Amniotic epithelial cell (primary cell): ENCODE results near the gene HSD11B1L.
A peak's percentile ranks its signal among the peaks of the same experiment; 100 is the strongest.
"Not testable (repeated sequence)": the region's sequence is repeated elsewhere in the genome, so short reads cannot be mapped to it uniquely, and the experiment has no call there.

Source experiments
- DNase-seq: peaks from one replicate; pipeline ENCODE4 v3.0.0-alpha.2; 2010; ENCODE audit warnings: low read depth

The HSD11B1L gene

DNA sequence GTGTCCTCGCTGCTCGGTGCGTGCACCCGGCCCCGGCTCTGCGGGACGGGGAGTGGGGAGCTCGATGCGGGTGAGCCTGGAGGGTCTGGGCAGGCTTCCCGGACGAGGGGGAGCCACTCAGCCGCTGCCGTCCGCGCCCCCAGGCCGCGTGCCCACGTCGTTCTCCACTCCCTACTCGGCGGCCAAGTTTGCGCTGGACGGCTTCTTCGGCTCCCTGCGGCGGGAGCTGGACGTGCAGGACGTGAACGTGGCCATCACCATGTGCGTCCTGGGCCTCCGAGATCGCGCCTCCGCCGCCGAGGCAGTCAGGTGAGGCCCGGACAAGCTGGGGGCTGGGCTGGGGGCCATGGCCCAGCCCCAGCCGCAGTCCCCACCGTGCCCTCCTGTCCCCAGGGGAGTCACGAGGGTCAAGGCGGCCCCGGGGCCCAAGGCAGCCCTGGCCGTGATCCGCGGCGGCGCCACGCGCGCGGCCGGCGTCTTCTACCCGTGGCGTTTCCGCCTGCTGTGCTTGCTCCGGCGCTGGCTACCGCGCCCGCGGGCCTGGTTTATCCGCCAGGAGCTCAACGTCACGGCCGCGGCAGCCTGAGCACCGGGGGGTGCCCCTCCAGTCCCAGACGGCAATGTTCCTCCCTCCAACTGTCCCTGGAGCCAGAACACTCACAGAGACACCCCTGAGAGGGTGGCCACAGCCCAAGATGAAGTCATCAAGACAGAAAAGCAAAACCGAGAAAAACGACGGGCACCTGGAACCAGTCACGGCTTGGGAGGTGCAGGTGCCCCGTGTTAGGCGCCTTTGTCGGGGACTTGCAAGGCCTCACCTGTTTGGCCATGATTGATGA is 6.8 kb downstream of the HSD11B1L start:
- no peak for DNase-seq

DNA sequence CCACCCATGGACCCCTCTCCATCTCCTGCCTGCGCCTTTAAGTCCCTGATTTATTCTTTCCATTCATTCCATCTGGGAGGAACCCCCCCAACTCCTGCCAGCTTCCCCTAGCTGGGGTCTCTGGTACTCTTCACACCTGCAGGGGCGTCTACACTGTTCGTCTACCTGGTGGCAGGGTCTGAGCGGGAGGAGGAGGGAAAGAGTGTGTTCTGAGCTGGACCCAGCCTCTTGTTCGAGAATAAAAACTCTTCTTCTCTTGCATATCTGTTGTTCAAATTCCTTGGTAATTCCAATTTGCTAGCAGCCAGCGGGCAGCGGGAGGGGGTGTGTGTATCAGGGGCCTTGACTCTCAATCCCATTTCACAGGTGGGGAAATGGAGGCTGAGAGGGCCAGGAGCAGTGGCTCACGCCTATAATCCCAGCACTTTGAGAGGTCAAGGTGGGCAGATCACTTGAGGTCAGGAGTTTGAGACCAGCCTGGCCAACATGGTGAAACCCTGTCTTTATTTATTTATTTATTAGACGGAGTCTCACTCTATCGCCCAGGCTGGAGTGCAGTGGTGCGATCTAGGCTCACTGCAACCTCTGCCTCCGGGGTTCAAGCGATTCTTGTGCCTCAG is 7.5 kb downstream of the HSD11B1L start:
- not testable (repeated sequence) for DNase-seq

DNA sequence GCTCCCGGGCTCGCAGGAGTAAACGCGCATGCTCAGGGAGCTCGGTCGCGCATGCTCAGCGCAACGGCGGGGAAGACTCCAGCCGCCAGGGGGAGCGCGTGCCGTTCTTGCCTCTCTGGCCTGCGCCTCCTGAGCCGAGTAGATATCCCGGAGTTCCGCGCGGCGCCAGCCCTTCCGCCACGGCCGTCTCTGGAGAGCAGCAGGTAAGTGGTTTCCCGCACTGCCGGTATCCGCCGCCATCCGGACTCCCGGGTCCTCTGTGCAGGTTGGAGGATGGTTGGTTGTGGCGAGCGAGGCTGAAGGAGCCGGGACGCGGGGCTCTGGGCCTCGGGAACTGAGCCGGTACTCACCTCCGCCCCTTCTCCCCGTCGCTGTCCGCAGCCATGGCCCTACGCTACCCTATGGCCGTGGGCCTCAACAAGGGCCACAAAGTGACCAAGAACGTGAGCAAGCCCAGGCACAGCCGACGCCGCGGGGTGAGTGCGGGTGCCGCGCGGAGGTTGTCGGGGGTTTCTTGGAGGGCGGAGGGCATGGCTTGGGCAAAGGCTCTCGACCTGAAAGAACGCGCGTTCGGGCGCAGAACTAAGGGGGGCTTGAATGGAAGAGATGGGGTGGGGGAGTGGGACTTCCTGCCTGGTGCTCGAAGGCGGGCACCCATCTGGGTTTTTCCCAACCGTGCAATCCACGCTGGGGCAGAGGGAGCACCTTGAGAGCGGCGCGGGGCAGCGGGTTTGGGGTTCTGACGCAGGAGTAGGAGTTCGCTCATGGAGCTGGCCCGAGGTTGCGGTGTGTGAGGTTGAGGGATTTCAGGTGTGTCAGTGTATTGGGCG is 9.5 kb downstream of the HSD11B1L start, which contains the start of gene RPL36:
RPL36 (plus strand) TSS at position 171 of the 830 bp plus-strand sequence; CDS start at position 384, 213 bp downstream.
- DNase-seq = peak; percentile 91

DNA sequence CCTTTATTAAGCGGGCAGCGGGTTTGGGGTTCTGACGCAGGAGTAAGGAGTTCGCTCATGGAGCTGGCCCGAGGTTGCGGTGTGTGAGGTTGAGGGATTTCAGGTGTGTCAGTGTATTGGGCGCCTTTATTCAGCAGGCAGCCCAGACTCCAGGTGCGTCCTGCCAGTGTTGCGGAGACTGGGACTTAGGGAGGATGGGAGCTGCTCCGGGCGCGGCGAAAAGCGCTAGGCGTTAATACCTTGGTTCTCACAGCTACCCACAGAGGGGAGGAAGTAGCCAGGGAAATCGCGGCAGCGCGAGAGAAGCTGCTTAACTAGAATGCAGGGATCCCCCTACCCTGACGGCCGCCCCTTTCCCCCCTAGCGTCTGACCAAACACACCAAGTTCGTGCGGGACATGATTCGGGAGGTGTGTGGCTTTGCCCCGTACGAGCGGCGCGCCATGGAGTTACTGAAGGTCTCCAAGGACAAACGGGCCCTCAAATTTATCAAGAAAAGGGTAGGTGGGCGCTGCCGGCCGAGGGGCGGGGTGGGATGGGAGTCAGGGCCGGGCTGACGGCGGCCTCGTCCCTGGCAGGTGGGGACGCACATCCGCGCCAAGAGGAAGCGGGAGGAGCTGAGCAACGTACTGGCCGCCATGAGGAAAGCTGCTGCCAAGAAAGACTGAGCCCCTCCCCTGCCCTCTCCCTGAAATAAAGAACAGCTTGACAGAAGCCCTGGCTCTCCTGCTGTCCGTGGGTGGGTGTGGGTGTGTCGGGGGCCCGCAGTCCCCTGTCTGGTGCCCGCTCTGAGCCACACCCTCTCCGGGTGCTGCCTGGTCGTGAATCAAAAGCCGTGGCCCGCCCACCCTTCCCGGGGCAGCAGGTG is 10.4 kb downstream of the HSD11B1L start:
- DNase-seq = peak; percentile 48

GRCh38 chr19:5691822-5692722 is 11.2 kb downstream of the HSD11B1L start:
- DNase-seq = peak; percentile 51

DNA sequence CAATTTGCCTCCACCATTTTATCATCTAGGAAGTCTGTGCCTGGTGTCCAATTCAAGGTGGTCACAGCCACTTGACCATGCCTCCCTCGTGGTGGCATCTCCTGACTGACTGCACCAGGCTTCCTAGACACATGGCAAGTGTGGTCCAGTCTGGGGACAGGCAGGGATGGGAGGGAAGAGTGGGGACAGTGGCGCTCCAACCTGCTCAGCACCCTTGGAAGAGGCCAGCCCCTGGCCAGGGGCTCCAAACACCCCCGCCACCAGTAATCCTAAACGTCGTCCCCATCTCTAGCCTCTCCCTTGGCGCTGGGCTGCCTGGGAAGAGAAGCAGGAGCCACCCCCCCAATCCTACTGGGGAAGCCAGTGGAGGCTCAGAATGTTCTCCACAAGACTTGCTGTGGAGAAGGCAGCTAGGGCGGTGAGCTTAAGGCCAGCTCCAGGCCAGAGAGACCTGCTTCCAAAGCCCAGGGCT is 11.9 kb downstream of the HSD11B1L start:
- no peak for DNase-seq

DNA sequence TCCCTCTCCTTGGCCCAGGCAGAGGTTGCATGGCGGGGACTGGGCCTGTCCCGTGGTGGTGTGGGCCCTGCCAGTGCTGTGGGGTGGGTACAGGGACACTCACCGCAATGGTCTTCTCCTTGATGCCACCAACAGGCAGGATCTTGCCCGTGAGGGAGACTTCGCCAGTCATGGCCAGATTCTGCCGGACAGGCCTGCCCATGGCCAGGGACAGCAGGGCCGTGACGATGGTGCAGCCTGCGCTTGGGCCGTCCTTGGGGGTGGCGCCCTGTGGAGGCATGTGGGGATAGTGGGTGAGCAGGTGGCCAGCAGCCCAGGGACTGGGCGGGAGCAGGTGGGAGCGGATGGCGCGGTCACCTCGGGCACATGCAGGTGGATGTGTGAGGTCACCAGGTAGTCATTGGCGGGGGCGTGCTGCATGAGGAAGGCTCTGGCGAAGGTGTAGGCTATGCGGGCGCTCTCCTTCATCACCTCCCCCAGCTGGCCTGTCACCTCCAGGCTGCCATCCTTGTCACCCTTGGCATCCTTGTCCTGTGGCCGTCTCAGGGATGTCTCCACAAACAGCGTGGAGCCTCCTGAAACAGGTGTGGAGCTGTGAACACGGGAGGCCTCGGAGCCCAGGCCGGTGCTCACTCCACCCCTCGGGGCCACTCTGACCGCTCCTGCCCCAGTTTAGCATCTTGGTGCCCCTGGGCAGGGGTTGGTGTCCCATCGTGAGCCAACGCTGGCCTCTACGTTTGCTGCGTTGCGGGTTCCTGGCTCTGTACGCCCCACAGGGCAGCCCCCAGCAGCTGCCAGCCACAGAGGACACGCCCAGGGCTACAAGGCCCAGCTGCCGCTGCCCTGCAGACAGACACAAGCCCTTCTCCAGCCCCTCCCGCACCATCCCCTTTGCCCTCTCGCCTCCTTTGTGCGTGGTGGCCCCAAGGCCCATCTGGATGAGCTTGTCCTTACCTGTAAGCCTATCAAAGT is 12.7 kb downstream of the HSD11B1L start:
- DNase-seq = no peak

DNA sequence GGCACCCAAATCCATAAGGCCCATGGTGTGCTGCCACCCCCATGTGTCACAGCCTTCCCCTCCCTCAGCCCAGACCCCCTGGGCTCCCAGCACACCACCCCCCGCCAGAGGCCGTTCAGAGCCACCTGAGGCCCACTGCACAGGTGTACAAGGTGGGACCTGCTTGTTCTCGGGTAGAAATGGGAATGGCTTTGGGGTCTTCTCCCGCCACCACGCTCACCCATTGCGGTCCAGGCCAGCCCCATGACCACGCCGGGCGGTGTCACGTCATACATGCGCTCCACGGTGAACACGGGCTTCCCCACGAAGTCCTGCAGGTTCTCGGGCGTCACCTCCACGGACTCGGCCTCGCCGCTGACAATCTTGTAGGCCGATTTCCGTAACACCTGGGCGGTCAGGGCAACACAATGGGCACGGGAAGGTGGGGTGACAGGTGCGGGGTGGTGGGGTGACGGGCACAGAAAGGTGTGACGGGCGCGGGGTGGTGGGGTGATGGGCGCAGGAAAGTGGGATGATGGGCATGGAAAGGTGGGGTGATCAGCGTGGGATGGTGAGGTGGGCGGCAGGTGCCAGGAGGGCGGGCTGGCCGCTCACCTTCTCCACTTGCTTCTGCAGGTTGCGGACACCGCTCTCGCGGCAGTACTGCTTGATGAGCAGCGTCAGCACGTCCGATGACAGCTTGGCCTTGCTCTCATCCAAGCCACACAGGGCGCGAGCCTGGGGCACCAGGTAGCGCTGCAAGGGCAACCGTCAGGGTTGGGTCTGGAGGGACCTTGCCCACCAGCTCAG is 13.5 kb downstream of the HSD11B1L start:
- no peak for DNase-seq

DNA sequence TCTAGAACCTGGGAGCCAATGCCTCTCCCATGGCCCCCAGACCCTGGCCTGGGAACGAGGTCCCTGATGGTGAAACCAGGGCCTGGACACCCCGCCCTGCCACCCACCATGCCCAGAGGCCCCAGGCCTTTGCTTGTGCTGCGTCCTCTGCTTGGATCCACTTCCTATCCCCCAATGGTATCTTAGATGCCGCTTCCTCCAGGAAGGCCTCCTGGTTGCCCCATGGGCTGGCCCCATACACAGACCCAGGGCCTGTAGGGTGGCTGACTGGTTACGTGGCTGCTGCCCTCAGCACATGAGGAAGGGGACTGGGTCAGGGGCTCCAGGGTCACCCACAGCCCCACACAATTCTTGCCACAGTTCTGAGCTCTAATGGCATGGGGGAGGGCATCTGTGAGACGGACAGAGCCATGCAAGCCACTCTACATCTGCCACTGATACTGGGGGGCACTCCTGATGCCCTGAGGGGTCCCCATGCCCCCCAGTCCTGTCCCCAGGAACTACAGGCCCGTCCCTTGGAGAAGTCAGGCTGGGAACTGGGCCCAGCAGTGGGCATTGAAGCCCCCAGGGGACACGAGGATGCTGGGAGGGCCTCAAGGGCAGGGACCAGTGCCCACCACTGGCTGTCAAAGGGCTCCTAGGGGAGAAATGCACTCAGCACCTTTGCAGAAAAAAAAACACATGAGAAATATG is 14.3 kb downstream of the HSD11B1L start:
- no peak for DNase-seq

- DNase-seq = no peak
Measured at GRCh38 chr19:5695649-5696195, 14.9 kb downstream of the HSD11B1L start.

- DNase-seq = no peak
Measured at GRCh38 chr19:5696196-5697021, 15.6 kb downstream of the HSD11B1L start.

GRCh38 chr19:5697022-5697889 is 16.4 kb downstream of the HSD11B1L start:
- DNase-seq = no peak

- DNase-seq = no peak
Measured at GRCh38 chr19:5697890-5698634, 17.2 kb downstream of the HSD11B1L start.

GRCh38 chr19:5698635-5699422 is 18.0 kb downstream of the HSD11B1L start:
- no peak for DNase-seq
